GM04504 (cell line): ENCODE data around the gene CMKLR1.

Experiments used
- DNase-seq: peaks from one replicate; pipeline ENCODE4 v3.0.0-alpha.2; 2012; ENCODE audit warnings: low read depth

The CMKLR1 gene

DNA sequence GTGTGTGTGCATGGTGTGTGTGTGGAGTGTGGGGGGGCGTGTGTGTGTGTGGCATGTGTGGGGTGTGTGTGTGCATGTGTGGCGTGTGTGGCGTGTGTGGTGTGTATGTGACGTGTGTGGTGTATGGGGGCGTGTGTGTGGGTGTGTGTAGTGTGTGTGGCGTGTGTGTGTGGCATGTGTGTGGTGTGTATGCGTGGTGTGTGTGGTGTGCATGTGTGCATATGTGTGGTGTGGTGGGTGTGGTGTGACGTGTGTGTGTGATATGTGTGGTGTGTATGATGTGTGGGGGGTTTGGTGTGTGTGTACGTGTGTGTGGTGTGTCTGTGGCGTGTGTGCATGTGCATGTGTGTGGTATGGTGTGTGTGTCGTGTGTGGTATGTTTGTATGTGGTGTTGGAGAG, 24.1 kb upstream of the CMKLR1 start:
- DNase-seq: no peak

- DNase-seq: no peak
These were observed 22.5 kb upstream of the CMKLR1 start for GRCh38 chr12:108361606-108362005.

GRCh38 chr12:108360487-108360886, 21.4 kb upstream of the CMKLR1 start:
- DNase-seq: no peak

GRCh38 chr12:108360057-108360456, 20.9 kb upstream of the CMKLR1 start:
- DNase-seq: no peak

DNA sequence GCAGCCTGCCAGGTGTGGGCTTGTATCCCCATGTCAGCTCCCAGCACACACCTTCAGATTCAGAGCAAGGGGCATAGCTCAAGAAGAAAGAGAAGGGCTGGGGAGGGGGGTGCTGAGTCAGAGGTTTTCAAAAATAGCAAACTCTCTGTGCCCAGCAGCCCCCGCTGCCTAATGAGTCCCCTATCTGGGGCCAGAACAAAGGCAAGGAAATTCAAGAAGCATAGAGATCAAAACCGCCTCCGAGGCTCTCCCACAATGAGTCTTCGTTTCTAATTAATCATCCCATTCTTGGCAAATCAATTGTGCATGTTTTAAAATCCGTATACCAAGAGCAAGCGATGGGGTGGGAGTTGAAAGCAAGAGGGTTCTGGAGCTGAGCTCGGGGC, 19.5 kb upstream of the CMKLR1 start:
- no peak for DNase-seq

- DNase-seq: no peak
These were observed 18.9 kb upstream of the CMKLR1 start for GRCh38 chr12:108357834-108358579.

DNA sequence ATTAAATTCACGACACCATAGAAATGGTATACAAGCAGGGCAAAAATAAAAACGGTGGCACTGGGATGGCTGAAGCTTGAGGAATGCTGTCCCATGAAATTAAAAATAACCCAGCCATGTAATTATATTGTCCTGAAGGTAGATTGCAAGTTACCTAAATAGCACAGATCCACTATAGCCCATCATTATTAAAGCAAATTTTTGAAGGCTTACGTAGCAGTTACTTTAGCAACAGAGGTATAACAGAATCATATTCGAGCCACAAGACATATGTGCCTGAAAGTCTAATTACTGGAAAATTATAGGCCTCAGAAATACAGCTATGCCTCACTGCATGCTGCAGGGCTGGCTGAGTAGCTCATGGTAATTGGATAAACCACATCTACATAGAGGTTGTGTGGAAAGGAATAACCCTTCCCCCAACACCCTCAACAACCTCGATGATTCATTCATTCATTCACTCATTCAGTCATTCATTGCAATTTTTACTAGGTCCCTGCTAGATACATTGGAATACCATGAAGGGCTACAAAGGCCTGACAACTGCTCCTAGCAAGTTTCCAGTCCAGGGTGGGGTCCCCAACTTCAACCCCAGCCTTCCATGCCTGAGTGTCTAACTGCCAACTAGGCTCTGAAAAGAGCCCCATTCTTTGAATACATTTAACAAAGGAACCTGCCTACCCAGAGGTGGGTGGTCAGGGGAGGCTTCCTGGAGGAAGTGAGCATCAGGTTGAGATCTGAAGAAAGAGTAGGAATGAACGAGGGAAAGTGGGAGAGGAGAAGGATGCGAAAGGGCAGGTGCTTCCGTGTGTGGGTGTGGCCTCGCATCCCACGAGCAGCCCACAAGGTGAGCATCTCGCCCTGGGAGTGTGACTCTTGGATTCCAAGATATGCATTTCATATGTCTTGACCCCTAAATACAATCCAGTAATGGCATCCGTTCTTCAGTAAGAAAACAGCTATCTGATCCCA, 18.0 kb upstream of the CMKLR1 start:
- no peak for DNase-seq

DNA sequence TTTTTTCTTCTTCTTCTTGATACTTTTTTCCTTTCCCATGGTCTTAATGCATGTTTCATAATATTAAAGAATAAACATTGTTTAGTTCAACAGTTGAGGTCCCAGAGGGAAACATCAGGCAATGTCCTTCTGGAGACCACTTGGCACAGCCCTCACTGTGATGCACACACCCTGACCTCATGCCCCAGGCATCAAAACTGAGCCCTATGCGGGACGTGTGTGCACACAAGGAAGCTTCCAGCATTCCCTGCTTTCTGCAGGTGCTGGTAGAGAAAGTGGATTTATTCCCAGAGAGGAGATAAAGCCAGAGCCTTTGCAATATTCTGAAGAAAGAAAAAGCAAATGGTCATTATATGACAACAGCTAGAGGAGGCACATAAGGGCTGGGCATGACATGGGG, 16.0 kb upstream of the CMKLR1 start:
- DNase-seq: no peak

GRCh38 chr12:108352591-108352990, 13.5 kb upstream of the CMKLR1 start:
- DNase-seq: no peak

DNA sequence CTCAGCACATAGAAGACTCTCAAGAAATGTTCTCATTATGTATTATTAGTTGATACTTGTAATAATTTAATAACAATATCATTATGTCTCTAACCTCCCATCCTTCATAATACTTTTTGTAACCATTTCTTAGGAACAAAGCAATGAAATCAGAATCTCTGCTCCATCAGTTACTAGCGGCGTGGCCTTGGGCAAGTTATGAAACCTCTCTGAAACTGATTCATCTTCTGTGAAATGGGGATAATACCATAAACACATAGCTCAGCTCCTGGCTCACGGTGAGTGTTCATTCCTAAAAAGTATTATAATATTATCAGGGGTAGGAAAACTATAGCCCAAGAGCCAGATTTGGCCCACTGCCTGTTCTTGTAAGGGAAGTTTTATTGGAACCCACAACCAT, 11.4 kb upstream of the CMKLR1 start:
- DNase-seq: no peak

DNA sequence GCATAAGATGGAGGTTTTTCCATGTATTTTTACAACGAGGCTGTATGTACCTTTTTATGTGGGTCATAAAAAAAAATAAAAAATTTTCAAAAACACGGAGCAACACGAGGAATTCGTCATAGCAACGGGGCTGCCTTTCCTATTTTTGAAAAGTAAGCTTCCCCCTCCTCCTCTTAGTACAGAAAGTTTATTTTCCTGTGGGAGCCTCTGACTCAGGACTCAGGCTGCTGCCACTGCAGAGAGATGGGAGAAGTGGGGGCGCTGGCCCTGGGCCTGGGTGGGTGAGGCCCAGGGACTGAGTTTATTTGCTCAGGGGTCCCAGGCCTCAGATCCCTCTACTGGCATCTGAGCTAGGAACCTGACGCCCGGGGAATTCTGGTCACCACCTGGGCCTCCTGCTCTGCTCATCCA, 10.2 kb upstream of the CMKLR1 start:
- DNase-seq: no peak

DNA sequence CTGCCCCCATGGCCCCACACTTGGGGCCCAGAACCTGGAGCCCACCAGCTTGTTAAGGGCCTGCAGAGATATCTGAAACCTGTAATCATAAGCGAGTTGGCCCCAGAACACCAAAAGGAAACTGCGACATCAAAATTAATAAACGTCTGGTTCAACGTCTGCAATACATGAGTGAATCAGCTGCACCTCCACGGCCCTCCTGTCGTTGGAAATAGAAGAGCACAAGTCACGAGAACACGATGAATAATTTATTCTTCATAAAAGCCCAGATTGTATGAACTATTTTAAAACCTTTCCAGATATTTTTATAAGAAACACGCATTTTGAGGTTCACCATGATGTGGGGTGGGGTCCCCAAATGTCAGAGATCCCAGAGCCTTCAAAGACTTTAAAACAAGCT, 9.7 kb upstream of the CMKLR1 start:
- no peak for DNase-seq

- no peak for DNase-seq
These were observed 7.9 kb upstream of the CMKLR1 start for GRCh38 chr12:108346727-108347710.

- no peak for DNase-seq
These were observed 6.9 kb upstream of the CMKLR1 start for GRCh38 chr12:108345716-108346633.

DNA sequence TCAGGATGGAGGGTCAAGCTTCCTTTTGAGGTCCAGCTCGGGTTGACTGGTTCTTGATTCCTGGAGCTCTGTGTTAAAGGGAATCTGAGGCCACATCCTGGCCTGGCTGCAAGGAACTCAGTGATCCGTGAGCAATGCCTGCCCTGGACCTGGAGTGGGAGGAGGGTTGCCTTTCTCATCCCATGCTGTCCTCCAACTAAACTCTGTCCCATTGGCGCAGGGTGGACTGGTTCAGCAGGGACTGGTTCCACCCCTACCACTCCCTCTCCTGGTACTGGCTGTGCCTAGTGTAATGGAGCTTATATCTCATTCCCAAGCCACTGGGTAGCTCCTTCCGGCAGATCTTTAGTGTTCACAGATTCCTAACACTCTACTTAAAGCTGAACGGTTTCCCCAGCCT, 3.9 kb upstream of the CMKLR1 start:
- DNase-seq: no peak

- DNase-seq: no peak
These were observed 3.0 kb upstream of the CMKLR1 start for GRCh38 chr12:108341854-108342847.

DNA sequence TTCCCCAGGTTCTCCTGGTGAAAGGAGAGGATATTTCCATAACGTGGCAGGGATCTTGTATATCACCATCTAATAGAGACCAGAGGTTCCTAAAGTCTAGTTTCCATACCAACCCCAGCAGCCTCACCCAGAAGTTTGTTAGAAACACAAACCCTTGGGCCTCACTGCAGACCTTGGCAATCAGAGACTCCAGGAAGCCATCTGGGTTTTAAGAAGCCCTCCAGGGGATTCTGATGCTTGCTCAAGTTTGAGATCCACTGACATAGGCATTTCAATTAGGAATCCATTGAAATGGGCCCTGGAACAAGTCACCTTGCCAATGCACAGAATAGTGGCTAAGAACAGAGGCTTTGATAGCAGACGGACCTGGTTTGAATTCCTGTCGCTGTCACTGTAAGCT, 2.2 kb upstream of the CMKLR1 start:
- DNase-seq: no peak

DNA sequence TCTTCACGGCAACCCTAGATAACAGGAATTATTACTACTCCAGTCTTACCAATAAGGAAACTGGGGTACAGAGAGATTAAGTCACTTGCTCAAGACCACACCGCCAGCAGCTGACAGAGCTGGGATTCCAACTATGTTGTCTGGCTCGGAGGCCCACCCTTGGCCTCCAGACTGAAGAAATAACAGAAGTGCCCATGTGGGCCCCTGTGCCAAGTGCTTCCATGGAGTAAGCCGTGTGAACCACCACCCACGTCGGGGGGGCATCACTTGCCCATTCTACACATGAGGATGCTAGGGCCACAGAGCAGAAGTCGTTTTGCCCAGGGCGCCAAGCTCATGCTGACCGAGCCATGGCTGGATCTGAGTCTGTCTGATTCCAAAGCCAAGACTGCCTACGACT, 926 bp upstream of the CMKLR1 start:
- no peak for DNase-seq
